GM12801 (cell line): Measurements from ENCODE around the gene PCF11.

Experiments used
- TF ChIP-seq, protein P1 (sequence below): IDR thresholded peaks from one replicate; pipeline ENCODE4 v1.5.1; 2011; ENCODE audit warnings: control low read depth; ENCODE audit not compliant: insufficient read length; ENCODE audit errors: extremely low read depth

PCF11 gene

DNA sequence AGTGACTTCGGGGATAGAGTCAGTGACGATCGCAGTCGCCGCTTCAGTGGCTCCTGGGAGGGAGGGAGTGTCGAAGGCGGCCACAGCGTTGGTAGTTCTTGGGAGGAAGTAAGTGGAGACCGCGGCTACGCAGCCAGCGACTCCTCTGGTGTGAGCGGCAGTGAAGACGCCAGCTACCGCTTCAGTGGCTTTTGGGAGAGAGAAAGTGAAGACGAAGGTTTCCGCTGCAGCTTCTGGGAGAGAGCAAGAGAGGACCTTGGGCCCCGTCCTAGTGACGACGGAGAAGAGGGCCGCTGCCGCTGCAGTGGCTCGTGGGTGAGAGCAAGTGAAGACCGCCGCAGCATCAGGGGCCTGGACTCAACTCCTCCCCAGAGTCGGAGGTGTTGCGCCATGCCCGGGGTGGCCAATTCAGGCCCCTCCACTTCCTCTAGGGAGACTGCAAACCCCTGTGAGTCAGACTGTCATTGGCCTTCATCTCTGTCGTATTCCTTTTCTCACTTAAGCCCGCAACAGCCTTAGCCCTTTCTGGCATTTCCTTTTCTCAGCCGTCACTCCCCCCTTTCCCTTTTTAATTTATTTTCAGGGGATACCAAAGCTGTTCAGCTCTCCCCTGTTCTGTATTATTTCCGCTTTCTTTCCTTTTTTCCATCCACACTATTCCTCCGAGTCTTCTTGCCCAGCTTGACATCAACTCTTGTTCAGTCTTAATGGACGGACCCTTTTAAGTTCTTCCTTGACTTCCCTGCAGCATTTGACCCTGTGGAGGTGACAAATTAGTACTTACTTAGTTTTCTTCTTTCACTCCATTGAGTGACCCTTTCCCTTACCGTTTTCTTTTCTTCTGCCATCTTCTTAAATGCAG is 37.6 kb downstream of the PCF11 start:
- TF ChIP-seq, protein P1, sequence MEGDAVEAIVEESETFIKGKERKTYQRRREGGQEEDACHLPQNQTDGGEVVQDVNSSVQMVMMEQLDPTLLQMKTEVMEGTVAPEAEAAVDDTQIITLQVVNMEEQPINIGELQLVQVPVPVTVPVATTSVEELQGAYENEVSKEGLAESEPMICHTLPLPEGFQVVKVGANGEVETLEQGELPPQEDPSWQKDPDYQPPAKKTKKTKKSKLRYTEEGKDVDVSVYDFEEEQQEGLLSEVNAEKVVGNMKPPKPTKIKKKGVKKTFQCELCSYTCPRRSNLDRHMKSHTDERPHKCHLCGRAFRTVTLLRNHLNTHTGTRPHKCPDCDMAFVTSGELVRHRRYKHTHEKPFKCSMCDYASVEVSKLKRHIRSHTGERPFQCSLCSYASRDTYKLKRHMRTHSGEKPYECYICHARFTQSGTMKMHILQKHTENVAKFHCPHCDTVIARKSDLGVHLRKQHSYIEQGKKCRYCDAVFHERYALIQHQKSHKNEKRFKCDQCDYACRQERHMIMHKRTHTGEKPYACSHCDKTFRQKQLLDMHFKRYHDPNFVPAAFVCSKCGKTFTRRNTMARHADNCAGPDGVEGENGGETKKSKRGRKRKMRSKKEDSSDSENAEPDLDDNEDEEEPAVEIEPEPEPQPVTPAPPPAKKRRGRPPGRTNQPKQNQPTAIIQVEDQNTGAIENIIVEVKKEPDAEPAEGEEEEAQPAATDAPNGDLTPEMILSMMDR: no peak

DNA sequence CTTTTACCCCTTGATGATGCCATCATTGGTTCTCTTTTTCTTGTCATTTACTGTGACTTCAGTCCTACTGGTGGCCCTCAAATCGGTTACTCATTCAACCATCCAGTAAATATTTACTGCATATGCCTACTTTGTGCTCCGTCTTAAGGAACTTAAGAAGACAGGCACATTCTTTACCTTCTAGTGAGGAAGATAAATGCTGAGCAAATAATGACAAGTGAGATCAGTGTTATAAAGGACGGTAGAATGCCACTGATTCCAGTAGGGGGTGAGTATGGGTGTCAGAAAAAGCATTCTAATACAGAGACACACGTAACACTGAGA is 38.2 kb downstream of the PCF11 start:
- TF ChIP-seq, protein P1: no peak

DNA sequence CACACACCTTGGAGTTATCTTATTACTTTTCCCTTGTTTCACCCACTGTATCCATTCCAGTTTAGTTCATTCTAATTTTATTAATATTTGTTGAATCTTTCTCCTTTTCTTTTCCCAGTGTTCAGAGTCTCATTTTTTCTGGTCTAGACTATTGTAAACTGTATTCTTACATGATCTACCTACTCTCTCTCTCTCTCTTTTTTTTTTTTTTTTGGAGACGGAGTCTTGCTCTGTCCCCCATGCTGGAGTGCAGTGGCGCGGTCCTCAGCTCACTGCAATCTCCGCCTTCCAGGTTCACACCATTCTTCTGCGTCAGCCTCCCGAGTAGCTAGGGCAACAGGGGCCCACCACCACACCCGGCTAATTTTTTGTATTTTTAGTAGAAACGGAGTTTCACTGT is 38.7 kb downstream of the PCF11 start:
- TF ChIP-seq, protein P1: no peak

DNA sequence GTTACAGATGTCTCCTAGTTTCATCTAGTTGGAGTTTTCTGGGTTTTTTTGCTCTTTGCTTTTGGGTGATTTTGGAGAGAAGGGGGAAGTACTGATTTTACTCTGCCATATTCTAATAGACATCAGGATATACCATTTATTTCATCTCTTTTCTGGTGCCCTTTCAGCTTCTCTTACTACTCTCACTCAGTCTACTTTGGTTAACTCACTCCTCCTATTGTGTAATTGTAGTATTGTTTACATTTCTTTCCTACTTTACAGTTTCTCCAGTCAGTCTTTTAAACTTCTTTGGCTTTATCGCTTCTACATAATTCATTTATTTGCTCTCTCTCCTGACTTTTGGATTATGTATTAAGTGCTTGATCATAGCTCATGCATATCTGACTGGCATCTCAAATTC is 43.1 kb downstream of the PCF11 start:
- TF ChIP-seq, protein P1: no peak

DNA sequence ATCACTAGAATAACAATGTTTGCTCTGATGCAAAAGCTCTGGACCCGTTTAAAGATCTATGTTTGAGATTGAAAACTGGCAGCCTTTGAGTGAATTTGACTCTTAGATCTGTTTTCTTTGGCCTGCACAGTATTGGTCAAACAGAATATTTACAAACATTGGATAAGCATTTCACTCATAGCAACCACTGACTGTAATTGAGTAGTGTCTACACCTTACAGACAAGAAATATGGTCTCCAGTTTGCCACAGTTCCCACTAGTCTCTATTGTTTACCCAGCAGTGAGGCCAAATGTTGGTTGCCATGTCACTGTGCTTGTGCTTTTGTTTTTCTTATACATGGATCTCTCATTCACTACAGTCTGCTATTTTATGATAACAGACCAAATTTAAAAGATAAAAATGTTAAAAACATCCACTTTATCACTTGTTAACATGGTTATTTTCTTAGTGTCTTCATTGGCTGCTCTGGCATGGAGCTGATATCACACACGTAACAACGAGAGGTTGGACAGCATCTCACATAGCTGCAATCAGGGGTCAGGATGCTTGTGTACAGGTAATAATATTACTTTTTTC is 48.8 kb downstream of the PCF11 start:
- TF ChIP-seq, protein P1: no peak

DNA sequence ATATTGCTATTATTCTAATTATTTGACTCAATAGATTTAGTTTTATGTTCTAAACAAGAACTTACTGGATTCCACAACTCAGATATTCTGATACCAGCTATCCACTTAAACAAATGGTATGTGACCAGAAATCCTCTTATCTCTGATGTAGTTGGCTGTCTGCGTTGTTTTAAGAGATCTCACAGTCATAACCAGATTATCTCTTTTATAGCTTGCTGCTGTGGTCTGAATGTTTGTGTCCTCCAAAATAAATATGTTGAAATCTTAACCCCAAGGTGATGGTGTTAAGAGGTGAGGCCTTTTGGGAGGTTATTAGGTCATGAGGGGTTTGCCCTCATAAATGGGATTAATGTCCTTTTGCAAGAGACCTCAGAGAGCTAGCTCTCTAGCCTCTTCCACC is 49.3 kb downstream of the PCF11 start:
- TF ChIP-seq, protein P1: no peak

DNA sequence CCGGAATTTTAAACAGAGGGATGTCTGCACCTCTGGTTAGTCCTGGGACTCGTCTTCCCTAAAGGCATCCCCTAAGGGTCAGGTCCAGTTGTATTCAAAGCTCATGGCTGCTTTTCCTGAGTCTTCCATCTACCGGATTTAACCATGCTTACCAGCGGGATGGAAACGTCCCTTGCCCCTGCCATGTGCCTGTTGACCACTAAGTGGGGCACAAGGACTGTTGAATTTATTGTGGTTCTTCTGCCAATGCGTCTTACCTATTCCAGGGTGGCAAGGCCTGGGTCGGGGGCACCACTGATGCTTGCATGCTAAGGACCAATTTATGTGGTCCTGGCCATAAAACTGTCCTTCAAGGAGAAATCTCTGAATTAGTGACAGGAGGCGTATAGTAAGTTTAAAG is 62.2 kb downstream of the PCF11 start:
- TF ChIP-seq, protein P1: no peak
